IPS-18a (cell line): ENCODE measurements around the gene CAMK2D.

Source experiments
- H3K27ac ChIP-seq: one replicate; pipeline ENCODE4 v1.5.1; 2013; ENCODE audit warnings: low read length
- H3K27me3 ChIP-seq: one replicate; pipeline ENCODE4 v1.6.1; 2013; ENCODE audit warnings: mild to moderate bottlenecking, low read length; ENCODE audit not compliant: control insufficient read depth, insufficient read depth
- H3K36me3 ChIP-seq: one replicate; pipeline ENCODE4 v1.6.1; 2013; ENCODE audit warnings: low read depth, low read length; ENCODE audit not compliant: control insufficient read depth
- H3K4me1 ChIP-seq: one replicate; pipeline ENCODE4 v1.6.1; 2013; ENCODE audit warnings: low read depth, low read length; ENCODE audit not compliant: control insufficient read depth
- H3K4me3 ChIP-seq: one replicate; pipeline ENCODE4 v1.5.1; 2013; ENCODE audit warnings: low read length
- H3K9ac ChIP-seq: one replicate; pipeline ENCODE4 v1.6.1; 2013; ENCODE audit warnings: mild to moderate bottlenecking, low read length, moderate library complexity
- H3K9me3 ChIP-seq: one replicate; pipeline ENCODE4 v1.6.1; 2013; ENCODE audit warnings: low read depth, low read length; ENCODE audit not compliant: control insufficient read depth

CAMK2D gene

DNA sequence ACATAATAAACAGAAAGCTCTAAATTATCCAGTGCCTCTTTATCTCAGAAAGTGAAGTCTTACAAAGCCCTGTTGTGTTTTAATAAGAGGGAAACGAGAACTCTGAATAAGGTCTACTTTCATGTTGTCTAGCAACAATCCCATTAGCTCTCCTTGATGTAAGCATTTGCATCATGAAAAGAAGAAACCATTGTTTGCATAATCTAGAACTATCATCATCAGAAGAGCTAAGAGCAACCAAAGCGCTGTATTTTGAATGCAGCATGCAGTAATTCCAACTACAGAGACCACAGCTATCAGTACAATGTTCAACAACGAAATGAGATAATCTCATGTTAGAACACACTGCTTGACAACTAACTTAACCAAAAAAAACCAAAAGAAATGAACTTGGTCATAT, 257.1 kb downstream of the CAMK2D start:
- H3K27me3 ChIP-seq = no peaks in the 10 kb centered on the region
- H3K4me3 ChIP-seq = no peak overlapping the region
- H3K27ac ChIP-seq = no peak overlapping the region
- H3K4me1 ChIP-seq = no peaks in the 10 kb centered on the region
- no peak overlapping the region for H3K9ac ChIP-seq
- H3K36me3 ChIP-seq = no peaks in the 10 kb centered on the region
- no peaks in the 10 kb centered on the region for H3K9me3 ChIP-seq

GRCh38 chr4:113503691-113504090, 257.8 kb downstream of the CAMK2D start:
- no peaks in the 10 kb centered on the region for H3K9me3 ChIP-seq
- H3K4me3 ChIP-seq = no peak overlapping the region
- H3K4me1 ChIP-seq = no peaks in the 10 kb centered on the region
- H3K36me3 ChIP-seq = no peaks in the 10 kb centered on the region
- no peaks in the 10 kb centered on the region for H3K27me3 ChIP-seq
- no peak overlapping the region for H3K9ac ChIP-seq
- no peak overlapping the region for H3K27ac ChIP-seq

- H3K36me3 ChIP-seq = no peaks in the 10 kb centered on the region
- no peak overlapping the region for H3K4me3 ChIP-seq
- no peak overlapping the region for H3K9ac ChIP-seq
These were observed 258.6 kb downstream of the CAMK2D start for GRCh38 chr4:113502906-113503305.

GRCh38 chr4:113502476-113502875, 259.1 kb downstream of the CAMK2D start:
- Histone ChIP-seq H3K27me3 (no peaks in the 10 kb centered on the region), H3K36me3 (no peaks in the 10 kb centered on the region), H3K27ac (no peak overlapping the region), H3K9ac (no peak overlapping the region), H3K4me3 (no peak overlapping the region), H3K9me3 (no peaks in the 10 kb centered on the region), H3K4me1 (no peaks in the 10 kb centered on the region)

More at GRCh38 chr4:113502906-113503305, 258.6 kb downstream of the CAMK2D start:
- Histone ChIP-seq H3K27ac (no peak overlapping the region), H3K9me3 (no peaks in the 10 kb centered on the region), H3K27me3 (no peaks in the 10 kb centered on the region), H3K4me1 (no peaks in the 10 kb centered on the region)

GRCh38 chr4:113500424-113500823, 261.1 kb downstream of the CAMK2D start:
- H3K36me3 ChIP-seq = no peaks in the 10 kb centered on the region
- H3K9me3 ChIP-seq = peaks cover under 1% of the 10 kb centered on the region
- H3K4me3 ChIP-seq = no peak overlapping the region
- H3K4me1 ChIP-seq = no peaks in the 10 kb centered on the region
- no peak overlapping the region for H3K9ac ChIP-seq
- no peaks in the 10 kb centered on the region for H3K27me3 ChIP-seq
- no peak overlapping the region for H3K27ac ChIP-seq

GRCh38 chr4:113499696-113500095, 261.8 kb downstream of the CAMK2D start:
- H3K36me3 ChIP-seq = no peaks in the 10 kb centered on the region
- H3K27me3 ChIP-seq = no peaks in the 10 kb centered on the region
- no peak overlapping the region for H3K27ac ChIP-seq
- no peaks in the 10 kb centered on the region for H3K4me1 ChIP-seq
- H3K9me3 ChIP-seq = peaks cover 4% of the 10 kb centered on the region
- H3K9ac ChIP-seq = no peak overlapping the region
- no peak overlapping the region for H3K4me3 ChIP-seq

GRCh38 chr4:113499166-113499565, 262.4 kb downstream of the CAMK2D start:
- H3K4me3 ChIP-seq = no peak overlapping the region
- H3K27me3 ChIP-seq = no peaks in the 10 kb centered on the region
- H3K36me3 ChIP-seq = no peaks in the 10 kb centered on the region
- H3K9me3 ChIP-seq = peaks cover 4% of the 10 kb centered on the region
- no peaks in the 10 kb centered on the region for H3K4me1 ChIP-seq
- no peak overlapping the region for H3K27ac ChIP-seq
- H3K9ac ChIP-seq = no peak overlapping the region

DNA sequence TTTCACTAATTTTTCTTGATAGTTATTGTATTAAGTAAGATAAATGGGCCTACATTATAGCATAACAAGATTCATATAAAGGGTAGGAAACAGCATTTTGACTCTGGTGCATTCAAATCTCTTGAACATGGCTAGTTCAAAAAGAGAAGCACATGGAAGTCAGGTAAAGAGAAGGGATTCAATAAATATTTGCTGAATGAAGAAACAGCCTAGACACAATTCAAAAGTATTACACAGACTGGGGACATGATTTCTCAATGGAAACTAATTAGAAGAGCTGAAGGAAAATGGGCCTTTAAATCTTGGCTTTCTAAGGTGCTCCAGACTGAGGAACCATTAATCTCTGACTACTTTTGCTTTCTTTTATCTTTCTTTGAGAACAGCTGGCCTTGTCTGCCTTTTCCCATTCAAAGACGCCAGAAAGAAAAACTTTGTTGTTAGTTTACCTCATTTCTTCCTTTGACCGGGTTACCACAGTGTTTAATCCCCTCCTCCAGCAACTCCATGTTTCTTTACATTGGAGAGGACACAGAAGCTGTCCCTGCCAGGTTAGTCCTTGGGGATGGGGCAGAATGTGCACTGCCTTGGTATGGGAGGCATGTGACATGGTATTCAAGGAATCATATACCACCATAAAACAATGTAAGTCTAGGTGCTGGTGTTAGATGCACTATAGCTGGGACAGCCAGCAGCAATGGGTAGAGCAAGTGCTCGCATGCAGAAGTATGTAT, 264.2 kb downstream of the CAMK2D start:
- Histone ChIP-seq H3K36me3 (no peaks in the 10 kb centered on the region), H3K9me3 (peaks cover 4% of the 10 kb centered on the region), H3K9ac (no peak overlapping the region), H3K27me3 (no peaks in the 10 kb centered on the region), H3K27ac (no peak overlapping the region), H3K4me1 (no peaks in the 10 kb centered on the region), H3K4me3 (no peak overlapping the region)

- Histone ChIP-seq H3K4me1 (no peaks in the 10 kb centered on the region), H3K9ac (no peak overlapping the region), H3K4me3 (no peak overlapping the region), H3K36me3 (no peaks in the 10 kb centered on the region), H3K9me3 (peaks cover 4% of the 10 kb centered on the region), H3K27ac (no peak overlapping the region), H3K27me3 (no peaks in the 10 kb centered on the region)
These were observed 264.8 kb downstream of the CAMK2D start for GRCh38 chr4:113496698-113497097.

DNA sequence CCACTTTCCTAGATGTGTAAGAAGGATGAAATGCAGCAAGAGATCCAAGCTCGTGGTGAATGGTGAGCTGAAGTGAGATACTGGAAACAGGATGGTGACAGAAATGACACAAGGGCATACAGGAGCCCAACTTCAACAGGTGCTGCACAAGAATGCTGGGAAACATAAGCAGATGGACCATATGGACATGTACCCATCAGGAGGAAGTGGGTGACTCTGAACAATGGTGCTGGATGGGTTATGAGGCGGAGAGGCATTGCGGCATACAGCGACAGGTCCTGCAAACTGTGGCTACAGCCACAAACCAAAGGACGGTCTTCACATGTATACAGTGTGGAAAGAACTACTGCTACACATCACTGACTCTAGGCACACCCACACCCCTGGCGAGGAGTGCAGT, 265.7 kb downstream of the CAMK2D start:
- Histone ChIP-seq H3K9me3 (peaks cover 4% of the 10 kb centered on the region), H3K27me3 (no peaks in the 10 kb centered on the region), H3K9ac (no peak overlapping the region), H3K36me3 (no peaks in the 10 kb centered on the region), H3K4me1 (no peaks in the 10 kb centered on the region), H3K27ac (no peak overlapping the region), H3K4me3 (no peak overlapping the region)

- Histone ChIP-seq H3K9me3 (no peaks in the 10 kb centered on the region), H3K27ac (no peak overlapping the region), H3K4me1 (peaks cover 10% of the 10 kb centered on the region), H3K36me3 (no peaks in the 10 kb centered on the region), H3K27me3 (no peaks in the 10 kb centered on the region), H3K9ac (no peak overlapping the region), H3K4me3 (no peak overlapping the region)
These were observed 278.4 kb downstream of the CAMK2D start for GRCh38 chr4:113483131-113483530.

GRCh38 chr4:113482325-113482724, 279.2 kb downstream of the CAMK2D start:
- no peaks in the 10 kb centered on the region for H3K36me3 ChIP-seq

More at GRCh38 chr4:113482325-113482724, 279.2 kb downstream of the CAMK2D start:
- no peak overlapping the region for H3K27ac ChIP-seq
- peaks cover 11% of the 10 kb centered on the region for H3K4me1 ChIP-seq
- H3K9ac ChIP-seq = no peak overlapping the region
- H3K27me3 ChIP-seq = no peaks in the 10 kb centered on the region
- no peak overlapping the region for H3K4me3 ChIP-seq
- no peaks in the 10 kb centered on the region for H3K9me3 ChIP-seq
